ENCODE data around the gene ZDHHC8. TPM values are rescaled to one million over a fixed set of nuclear protein-coding genes. Genes with fewer than 3 reads are reported as not detected.

The ZDHHC8 gene
- total RNA-seq, 1 experiment from 2014 or later = 89.3 TPM

DNA sequence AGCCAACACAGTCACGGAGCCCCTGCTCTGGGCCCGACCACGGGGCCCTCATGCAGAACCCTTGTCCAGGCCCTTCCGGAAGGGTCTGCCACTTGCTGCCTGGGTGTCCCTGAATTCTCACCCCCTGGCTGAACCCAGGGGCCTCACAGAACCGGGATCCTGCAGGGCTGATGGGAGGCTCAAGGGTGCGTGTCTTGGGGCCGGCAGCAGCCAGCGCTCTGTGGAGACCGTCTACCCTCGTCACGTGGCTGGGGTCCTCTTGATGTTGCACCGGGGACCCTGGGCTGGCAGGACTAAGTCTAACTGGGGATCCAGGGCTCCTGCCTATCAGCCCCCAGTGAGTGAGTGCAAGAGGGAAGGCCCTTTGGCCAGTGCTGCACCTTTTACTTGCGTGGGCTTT lies 38.6 kb downstream of the ZDHHC8 start (continued):
- TF ChIP-seq, protein P1, sequence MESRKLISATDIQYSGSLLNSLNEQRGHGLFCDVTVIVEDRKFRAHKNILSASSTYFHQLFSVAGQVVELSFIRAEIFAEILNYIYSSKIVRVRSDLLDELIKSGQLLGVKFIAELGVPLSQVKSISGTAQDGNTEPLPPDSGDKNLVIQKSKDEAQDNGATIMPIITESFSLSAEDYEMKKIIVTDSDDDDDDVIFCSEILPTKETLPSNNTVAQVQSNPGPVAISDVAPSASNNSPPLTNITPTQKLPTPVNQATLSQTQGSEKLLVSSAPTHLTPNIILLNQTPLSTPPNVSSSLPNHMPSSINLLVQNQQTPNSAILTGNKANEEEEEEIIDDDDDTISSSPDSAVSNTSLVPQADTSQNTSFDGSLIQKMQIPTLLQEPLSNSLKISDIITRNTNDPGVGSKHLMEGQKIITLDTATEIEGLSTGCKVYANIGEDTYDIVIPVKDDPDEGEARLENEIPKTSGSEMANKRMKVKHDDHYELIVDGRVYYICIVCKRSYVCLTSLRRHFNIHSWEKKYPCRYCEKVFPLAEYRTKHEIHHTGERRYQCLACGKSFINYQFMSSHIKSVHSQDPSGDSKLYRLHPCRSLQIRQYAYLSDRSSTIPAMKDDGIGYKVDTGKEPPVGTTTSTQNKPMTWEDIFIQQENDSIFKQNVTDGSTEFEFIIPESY (IDR thresholded peaks at IDR 0.05; ENCODE audit: extremely low read depth, insufficient replicate concordance, low read length) = no peak
- TF ChIP-seq ZFX (IDR thresholded peaks at IDR 0.05) = no peak
- no peak for TF ChIP-seq RAD21 (IDR thresholded peaks at IDR 0.05; ENCODE audit: low read depth)
- no peak for TF ChIP-seq CEBPB (IDR thresholded peaks at IDR 0.05; ENCODE audit: low read depth)
- TF ChIP-seq, protein P2, sequence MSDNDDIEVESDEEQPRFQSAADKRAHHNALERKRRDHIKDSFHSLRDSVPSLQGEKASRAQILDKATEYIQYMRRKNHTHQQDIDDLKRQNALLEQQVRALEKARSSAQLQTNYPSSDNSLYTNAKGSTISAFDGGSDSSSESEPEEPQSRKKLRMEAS (IDR thresholded peaks at IDR 0.05) = no peak
- no peak for TF ChIP-seq ELF1 (IDR thresholded peaks at IDR 0.05; ENCODE audit: borderline replicate concordance, low read depth)

DNA sequence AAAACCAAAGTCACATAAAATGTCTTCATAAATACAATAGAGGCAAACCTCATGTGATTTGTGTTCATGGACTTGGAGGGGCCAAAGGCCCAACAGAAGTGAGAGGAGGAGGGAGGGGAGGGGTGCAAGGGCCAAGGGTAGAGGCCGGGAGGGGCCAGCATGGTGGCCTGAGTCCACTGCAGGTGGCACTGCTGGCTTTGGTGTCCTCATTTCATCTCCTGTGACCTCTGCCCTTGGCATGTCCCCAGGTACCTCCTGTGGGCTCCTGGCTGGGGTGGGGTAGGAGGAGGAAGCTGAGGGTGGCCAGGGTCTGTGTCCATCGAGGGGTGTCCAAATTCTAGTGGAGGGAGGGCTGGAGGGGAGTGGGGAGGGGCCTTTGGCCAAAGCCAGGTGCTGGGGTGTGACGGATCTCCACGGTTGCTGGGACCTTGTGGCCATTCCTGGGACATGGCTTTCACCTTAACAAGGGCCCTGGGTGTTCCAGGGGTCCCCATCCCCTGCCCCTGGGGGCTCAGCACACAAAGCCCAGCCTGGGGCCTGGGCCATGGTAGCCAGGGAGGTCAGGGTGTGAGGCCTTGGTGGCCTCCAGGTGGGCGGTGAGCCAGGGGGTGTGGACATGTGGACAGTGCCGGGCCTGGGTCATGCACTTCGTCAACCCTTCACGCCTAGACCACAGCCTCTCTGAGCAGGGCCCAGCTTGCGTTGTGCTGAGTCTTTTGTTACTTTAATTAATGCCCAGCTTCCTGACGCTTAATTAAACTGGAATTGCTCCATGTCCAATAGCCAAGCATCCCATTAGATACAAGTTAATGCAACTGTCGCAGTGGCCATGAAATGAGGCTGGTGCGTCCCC lies 39.9 kb downstream of the ZDHHC8 start:
- TF ChIP-seq TCF7L2 (IDR thresholded peaks at IDR 0.05; ENCODE audit: borderline replicate concordance, extremely low read depth, insufficient read depth, insufficient read length) = no peak
- no peak for TF ChIP-seq RAD21 (IDR thresholded peaks at IDR 0.05; ENCODE audit: low read depth)
- no peak for TF ChIP-seq SIN3A (IDR thresholded peaks at IDR 0.05; ENCODE audit: low read depth)
- TF ChIP-seq JUND (IDR thresholded peaks at IDR 0.05) = no peak
- TF ChIP-seq ZFX (IDR thresholded peaks at IDR 0.05) = no peak
- TF ChIP-seq, protein P3, sequence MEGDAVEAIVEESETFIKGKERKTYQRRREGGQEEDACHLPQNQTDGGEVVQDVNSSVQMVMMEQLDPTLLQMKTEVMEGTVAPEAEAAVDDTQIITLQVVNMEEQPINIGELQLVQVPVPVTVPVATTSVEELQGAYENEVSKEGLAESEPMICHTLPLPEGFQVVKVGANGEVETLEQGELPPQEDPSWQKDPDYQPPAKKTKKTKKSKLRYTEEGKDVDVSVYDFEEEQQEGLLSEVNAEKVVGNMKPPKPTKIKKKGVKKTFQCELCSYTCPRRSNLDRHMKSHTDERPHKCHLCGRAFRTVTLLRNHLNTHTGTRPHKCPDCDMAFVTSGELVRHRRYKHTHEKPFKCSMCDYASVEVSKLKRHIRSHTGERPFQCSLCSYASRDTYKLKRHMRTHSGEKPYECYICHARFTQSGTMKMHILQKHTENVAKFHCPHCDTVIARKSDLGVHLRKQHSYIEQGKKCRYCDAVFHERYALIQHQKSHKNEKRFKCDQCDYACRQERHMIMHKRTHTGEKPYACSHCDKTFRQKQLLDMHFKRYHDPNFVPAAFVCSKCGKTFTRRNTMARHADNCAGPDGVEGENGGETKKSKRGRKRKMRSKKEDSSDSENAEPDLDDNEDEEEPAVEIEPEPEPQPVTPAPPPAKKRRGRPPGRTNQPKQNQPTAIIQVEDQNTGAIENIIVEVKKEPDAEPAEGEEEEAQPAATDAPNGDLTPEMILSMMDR (IDR thresholded peaks at IDR 0.05 in 2 of 3, conservative IDR thresholded peaks at IDR 0.05 in 1 of 3; ENCODE audit: borderline replicate concordance in 1 of 3, insufficient read depth in 1 of 3, low read depth in 2 of 3, low read length in 2 of 3) = no peak
- no peak for TF ChIP-seq POLR2AphosphoS5 (IDR thresholded peaks at IDR 0.05; ENCODE audit: low read depth, low read length)
- TF ChIP-seq ZNF274 (IDR thresholded peaks at IDR 0.05; ENCODE audit: low read depth, low read length) = no peak
- no peak for TF ChIP-seq POLR2A (IDR thresholded peaks at IDR 0.05; ENCODE audit: borderline replicate concordance, extremely low read depth, insufficient read depth, insufficient read length)
- no peak for TF ChIP-seq ELF1 (IDR thresholded peaks at IDR 0.05; ENCODE audit: borderline replicate concordance, low read depth)
- RAD21 ChIA-PET (ENCODE audit: low non-redundant PET in 1 of 2, low total read pairs in 2 of 2, uncharacterized antibody in 2 of 2, unreplicated experiment in 2 of 2) = no interaction called here

More for the DNA sequence above, 39.9 kb downstream of the ZDHHC8 start:
- Histone ChIP-seq H3K79me2 (ENCODE audit: insufficient read depth, low read length) (no peaks in the 10 kb centered on the region), H2AFZ (ENCODE audit: low read depth, low read length, poor library complexity, severe bottlenecking) (no peak overlapping the region), H3K9me2 (ENCODE audit: insufficient read depth) (no peaks in the 10 kb centered on the region), H3K4me2 (ENCODE audit: low read length) (no peak overlapping the region), H3K9me3 (ENCODE audit: control insufficient read depth in 1 of 2, insufficient read depth in 1 of 2, low read depth in 1 of 2, low read length in 2 of 2) (no peaks in the 10 kb centered on the region), H3K27ac (ENCODE audit: low read depth, low read length) (no peak overlapping the region), H3K4me3 (replicated peaks in 1 of 2; ENCODE audit: low read depth in 1 of 2, low read length in 2 of 2) (no peak overlapping the region), H3K4me1 (ENCODE audit: control insufficient read depth in 1 of 2, insufficient read depth in 2 of 2, low read length in 2 of 2) (no peaks in the 10 kb centered on the region), H3K36me3 (ENCODE audit: control insufficient read depth in 1 of 2, insufficient read depth in 2 of 2, low read length in 2 of 2) (no peaks in the 10 kb centered on the region), H4K20me1 (ENCODE audit: insufficient read depth) (no peaks in the 10 kb centered on the region), H3K9ac (ENCODE audit: low read length) (no peak overlapping the region), H3K27me3 (ENCODE audit: insufficient read depth, low read length) (no peaks in the 10 kb centered on the region)
- BruUV-seq (replicated peaks) = no TSS peak
- CTCF ChIA-PET = no interaction called here
- no peak for DNase-seq (ENCODE audit: low read depth, low spot score)
- POLR2A ChIA-PET = no interaction called here
- intact Hi-C loops (cut with micrococcal nuclease) = no loop called here
- no peak for ATAC-seq

Data from HCT116 (cell line).